Measurements from ENCODE around the gene EVI5.

DNA sequence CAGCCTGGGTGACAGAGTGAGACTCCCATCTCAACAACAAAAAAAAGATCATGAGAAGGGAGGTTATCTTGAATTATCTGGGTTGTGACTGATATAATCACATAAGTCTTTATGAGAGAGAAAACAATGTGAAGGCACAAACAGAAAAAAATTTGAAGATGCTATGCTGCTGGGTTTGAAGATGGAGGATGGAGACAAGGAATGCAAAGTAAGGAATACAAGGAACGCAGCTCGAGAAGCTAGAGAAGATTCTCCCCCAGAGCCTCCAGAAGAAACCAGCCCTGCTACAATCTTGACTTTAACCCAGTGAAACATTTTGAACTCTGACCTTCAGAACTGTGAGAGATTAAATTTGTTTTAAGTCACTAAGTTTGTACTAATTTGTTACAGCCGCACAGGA is 15.1 kb downstream of the EVI5 start:
- TF ChIP-seq, protein P1, sequence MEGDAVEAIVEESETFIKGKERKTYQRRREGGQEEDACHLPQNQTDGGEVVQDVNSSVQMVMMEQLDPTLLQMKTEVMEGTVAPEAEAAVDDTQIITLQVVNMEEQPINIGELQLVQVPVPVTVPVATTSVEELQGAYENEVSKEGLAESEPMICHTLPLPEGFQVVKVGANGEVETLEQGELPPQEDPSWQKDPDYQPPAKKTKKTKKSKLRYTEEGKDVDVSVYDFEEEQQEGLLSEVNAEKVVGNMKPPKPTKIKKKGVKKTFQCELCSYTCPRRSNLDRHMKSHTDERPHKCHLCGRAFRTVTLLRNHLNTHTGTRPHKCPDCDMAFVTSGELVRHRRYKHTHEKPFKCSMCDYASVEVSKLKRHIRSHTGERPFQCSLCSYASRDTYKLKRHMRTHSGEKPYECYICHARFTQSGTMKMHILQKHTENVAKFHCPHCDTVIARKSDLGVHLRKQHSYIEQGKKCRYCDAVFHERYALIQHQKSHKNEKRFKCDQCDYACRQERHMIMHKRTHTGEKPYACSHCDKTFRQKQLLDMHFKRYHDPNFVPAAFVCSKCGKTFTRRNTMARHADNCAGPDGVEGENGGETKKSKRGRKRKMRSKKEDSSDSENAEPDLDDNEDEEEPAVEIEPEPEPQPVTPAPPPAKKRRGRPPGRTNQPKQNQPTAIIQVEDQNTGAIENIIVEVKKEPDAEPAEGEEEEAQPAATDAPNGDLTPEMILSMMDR (IDR thresholded peaks at IDR 0.05): no peak
- no peak for TF ChIP-seq ETV6 (CRISPR knock-in tag; IDR thresholded peaks at IDR 0.05)
- TF ChIP-seq IRF2 (CRISPR knock-in tag; IDR thresholded peaks at IDR 0.05; ENCODE audit: borderline replicate concordance, low read depth): no peak
- TF ChIP-seq TCF7 (CRISPR knock-in tag; IDR thresholded peaks at IDR 0.05; ENCODE audit: low read depth): no peak
- TF ChIP-seq, protein P2, sequence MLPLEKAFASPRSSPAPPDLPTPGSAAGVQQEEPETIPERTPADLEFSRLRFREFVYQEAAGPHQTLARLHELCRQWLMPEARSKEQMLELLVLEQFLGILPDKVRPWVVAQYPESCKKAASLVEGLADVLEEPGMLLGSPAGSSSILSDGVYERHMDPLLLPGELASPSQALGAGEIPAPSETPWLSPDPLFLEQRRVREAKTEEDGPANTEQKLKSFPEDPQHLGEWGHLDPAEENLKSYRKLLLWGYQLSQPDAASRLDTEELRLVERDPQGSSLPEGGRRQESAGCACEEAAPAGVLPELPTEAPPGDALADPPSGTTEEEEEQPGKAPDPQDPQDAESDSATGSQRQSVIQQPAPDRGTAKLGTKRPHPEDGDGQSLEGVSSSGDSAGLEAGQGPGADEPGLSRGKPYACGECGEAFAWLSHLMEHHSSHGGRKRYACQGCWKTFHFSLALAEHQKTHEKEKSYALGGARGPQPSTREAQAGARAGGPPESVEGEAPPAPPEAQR (CRISPR knock-in tag; IDR thresholded peaks at IDR 0.05): no peak
- TF ChIP-seq JAZF1 (CRISPR knock-in tag; IDR thresholded peaks at IDR 0.05): no peak
- TF ChIP-seq, protein P3, sequence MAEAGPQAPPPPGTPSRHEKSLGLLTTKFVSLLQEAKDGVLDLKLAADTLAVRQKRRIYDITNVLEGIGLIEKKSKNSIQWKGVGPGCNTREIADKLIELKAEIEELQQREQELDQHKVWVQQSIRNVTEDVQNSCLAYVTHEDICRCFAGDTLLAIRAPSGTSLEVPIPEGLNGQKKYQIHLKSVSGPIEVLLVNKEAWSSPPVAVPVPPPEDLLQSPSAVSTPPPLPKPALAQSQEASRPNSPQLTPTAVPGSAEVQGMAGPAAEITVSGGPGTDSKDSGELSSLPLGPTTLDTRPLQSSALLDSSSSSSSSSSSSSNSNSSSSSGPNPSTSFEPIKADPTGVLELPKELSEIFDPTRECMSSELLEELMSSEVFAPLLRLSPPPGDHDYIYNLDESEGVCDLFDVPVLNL (CRISPR knock-in tag; IDR thresholded peaks at IDR 0.05; ENCODE audit: borderline replicate concordance, low read depth): no peak
- no peak for TF ChIP-seq ZNF396 (CRISPR knock-in tag; IDR thresholded peaks at IDR 0.05; ENCODE audit: borderline replicate concordance)
- TF ChIP-seq, protein P4, sequence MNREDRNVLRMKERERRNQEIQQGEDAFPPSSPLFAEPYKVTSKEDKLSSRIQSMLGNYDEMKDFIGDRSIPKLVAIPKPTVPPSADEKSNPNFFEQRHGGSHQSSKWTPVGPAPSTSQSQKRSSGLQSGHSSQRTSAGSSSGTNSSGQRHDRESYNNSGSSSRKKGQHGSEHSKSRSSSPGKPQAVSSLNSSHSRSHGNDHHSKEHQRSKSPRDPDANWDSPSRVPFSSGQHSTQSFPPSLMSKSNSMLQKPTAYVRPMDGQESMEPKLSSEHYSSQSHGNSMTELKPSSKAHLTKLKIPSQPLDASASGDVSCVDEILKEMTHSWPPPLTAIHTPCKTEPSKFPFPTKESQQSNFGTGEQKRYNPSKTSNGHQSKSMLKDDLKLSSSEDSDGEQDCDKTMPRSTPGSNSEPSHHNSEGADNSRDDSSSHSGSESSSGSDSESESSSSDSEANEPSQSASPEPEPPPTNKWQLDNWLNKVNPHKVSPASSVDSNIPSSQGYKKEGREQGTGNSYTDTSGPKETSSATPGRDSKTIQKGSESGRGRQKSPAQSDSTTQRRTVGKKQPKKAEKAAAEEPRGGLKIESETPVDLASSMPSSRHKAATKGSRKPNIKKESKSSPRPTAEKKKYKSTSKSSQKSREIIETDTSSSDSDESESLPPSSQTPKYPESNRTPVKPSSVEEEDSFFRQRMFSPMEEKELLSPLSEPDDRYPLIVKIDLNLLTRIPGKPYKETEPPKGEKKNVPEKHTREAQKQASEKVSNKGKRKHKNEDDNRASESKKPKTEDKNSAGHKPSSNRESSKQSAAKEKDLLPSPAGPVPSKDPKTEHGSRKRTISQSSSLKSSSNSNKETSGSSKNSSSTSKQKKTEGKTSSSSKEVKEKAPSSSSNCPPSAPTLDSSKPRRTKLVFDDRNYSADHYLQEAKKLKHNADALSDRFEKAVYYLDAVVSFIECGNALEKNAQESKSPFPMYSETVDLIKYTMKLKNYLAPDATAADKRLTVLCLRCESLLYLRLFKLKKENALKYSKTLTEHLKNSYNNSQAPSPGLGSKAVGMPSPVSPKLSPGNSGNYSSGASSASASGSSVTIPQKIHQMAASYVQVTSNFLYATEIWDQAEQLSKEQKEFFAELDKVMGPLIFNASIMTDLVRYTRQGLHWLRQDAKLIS (CRISPR knock-in tag; IDR thresholded peaks at IDR 0.05; ENCODE audit: borderline replicate concordance): no peak
- no peak for TF ChIP-seq ELF4 (CRISPR knock-in tag; IDR thresholded peaks at IDR 0.05; ENCODE audit: low read depth)
- TF ChIP-seq CREM (CRISPR knock-in tag; IDR thresholded peaks at IDR 0.05): no peak
- TF ChIP-seq, protein P5, sequence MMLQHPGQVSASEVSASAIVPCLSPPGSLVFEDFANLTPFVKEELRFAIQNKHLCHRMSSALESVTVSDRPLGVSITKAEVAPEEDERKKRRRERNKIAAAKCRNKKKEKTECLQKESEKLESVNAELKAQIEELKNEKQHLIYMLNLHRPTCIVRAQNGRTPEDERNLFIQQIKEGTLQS (CRISPR knock-in tag; conservative IDR thresholded peaks at IDR 0.05): no peak
